ENCODE measurements around the gene YIPF5. TPM values are rescaled to one million over a fixed set of nuclear protein-coding genes. Genes with fewer than 3 reads are reported as not detected.
A peak's percentile ranks its signal among the peaks of the same experiment; 100 is the strongest.

YIPF5 gene
- total RNA-seq, 1 donor from 2014 or later, result 44.7 TPM

- no peaks in the 10 kb centered on the region for H3K9me3 Mint-ChIP-seq (ENCODE audit: low read depth)
- H3K4me1 Mint-ChIP-seq (ENCODE audit: low read depth), result peaks cover 10% of the 10 kb centered on the region
- H3K4me3 Mint-ChIP-seq (ENCODE audit: low read depth), result no peak overlapping the region
- no peak for DNase-seq (ENCODE audit: low spot score, unreplicated experiment)
- H3K27ac Mint-ChIP-seq, result no peak overlapping the region
- no peaks in the 10 kb centered on the region for H3K27me3 Mint-ChIP-seq
- TF ChIP-seq CTCF (IDR thresholded peaks at IDR 0.05; ENCODE audit: unreplicated experiment), result no peak
- H3K36me3 Mint-ChIP-seq (ENCODE audit: insufficient read depth), result no peaks in the 10 kb centered on the region
These were observed 22.2 kb upstream of the YIPF5 start for GRCh38 chr5:144192661-144193060.

GRCh38 chr5:144191998-144192397 lies 21.5 kb upstream of the YIPF5 start:
- Mint-ChIP-seq H3K4me1 (ENCODE audit: low read depth) (peaks cover 10% of the 10 kb centered on the region), H3K4me3 (ENCODE audit: low read depth) (no peak overlapping the region), H3K27ac (no peak overlapping the region), H3K36me3 (ENCODE audit: insufficient read depth) (no peaks in the 10 kb centered on the region), H3K9me3 (ENCODE audit: low read depth) (no peaks in the 10 kb centered on the region), H3K27me3 (no peaks in the 10 kb centered on the region)
- no peak for DNase-seq (ENCODE audit: low spot score, unreplicated experiment)
- peak; percentile 29 for TF ChIP-seq CTCF (IDR thresholded peaks at IDR 0.05; ENCODE audit: unreplicated experiment)

GRCh38 chr5:144191531-144191930 lies 21.1 kb upstream of the YIPF5 start:
- no peak overlapping the region for H3K27ac Mint-ChIP-seq
- no peaks in the 10 kb centered on the region for H3K9me3 Mint-ChIP-seq (ENCODE audit: low read depth)
- peaks cover 10% of the 10 kb centered on the region for H3K4me1 Mint-ChIP-seq (ENCODE audit: low read depth)
- H3K4me3 Mint-ChIP-seq (ENCODE audit: low read depth), result no peak overlapping the region
- H3K36me3 Mint-ChIP-seq (ENCODE audit: insufficient read depth), result no peaks in the 10 kb centered on the region
- no peak for TF ChIP-seq CTCF (IDR thresholded peaks at IDR 0.05; ENCODE audit: unreplicated experiment)
- no peaks in the 10 kb centered on the region for H3K27me3 Mint-ChIP-seq
- no peak for DNase-seq (ENCODE audit: low spot score, unreplicated experiment)

- no peak for TF ChIP-seq CTCF (IDR thresholded peaks at IDR 0.05; ENCODE audit: unreplicated experiment)
- H3K4me1 Mint-ChIP-seq (ENCODE audit: low read depth), result peaks cover 10% of the 10 kb centered on the region
- H3K36me3 Mint-ChIP-seq (ENCODE audit: insufficient read depth), result no peaks in the 10 kb centered on the region
- DNase-seq (ENCODE audit: low spot score, unreplicated experiment), result no peak
- H3K27ac Mint-ChIP-seq, result no peak overlapping the region
- no peaks in the 10 kb centered on the region for H3K9me3 Mint-ChIP-seq (ENCODE audit: low read depth)
- H3K27me3 Mint-ChIP-seq, result no peaks in the 10 kb centered on the region
- H3K4me3 Mint-ChIP-seq (ENCODE audit: low read depth), result no peak overlapping the region
These were observed 19.5 kb upstream of the YIPF5 start for GRCh38 chr5:144189800-144190429.

- no peak overlapping the region for H3K27ac Mint-ChIP-seq
- peaks cover 10% of the 10 kb centered on the region for H3K4me1 Mint-ChIP-seq (ENCODE audit: low read depth)
- no peak for DNase-seq (ENCODE audit: low spot score, unreplicated experiment)
- H3K27me3 Mint-ChIP-seq, result peaks cover 3% of the 10 kb centered on the region
- H3K9me3 Mint-ChIP-seq (ENCODE audit: low read depth), result no peaks in the 10 kb centered on the region
- no peaks in the 10 kb centered on the region for H3K36me3 Mint-ChIP-seq (ENCODE audit: insufficient read depth)
- no peak overlapping the region for H3K4me3 Mint-ChIP-seq (ENCODE audit: low read depth)
- no peak for TF ChIP-seq CTCF (IDR thresholded peaks at IDR 0.05; ENCODE audit: unreplicated experiment)
These were observed 17.3 kb upstream of the YIPF5 start for GRCh38 chr5:144187699-144188294.
